ENCODE results near the gene DGUOK.

DGUOK gene

GRCh38 chr2:73979686-73980085 is 53.0 kb downstream of the DGUOK start:
- DNase-seq (ENCODE audit: low read depth in 3 of 3), result no peak

GRCh38 chr2:73980566-73980965 is 53.9 kb downstream of the DGUOK start:
- no peak for DNase-seq (ENCODE audit: low read depth in 3 of 3)

- DNase-seq (ENCODE audit: low read depth in 3 of 3), result no peak
These were observed 54.7 kb downstream of the DGUOK start for GRCh38 chr2:73981081-73982001.

- no peak for DNase-seq (ENCODE audit: low read depth in 3 of 3)
These were observed 55.5 kb downstream of the DGUOK start for GRCh38 chr2:73982140-73982617.

GRCh38 chr2:73983322-73984202 is 56.9 kb downstream of the DGUOK start:
- no peak for DNase-seq (ENCODE audit: low read depth in 3 of 3)

GRCh38 chr2:73984203-73984921 is 57.7 kb downstream of the DGUOK start, which contains the start of gene TET3:
Gene TET3 (plus strand): TSS chr2:73984910. CDS start chr2:73986404, 1,494 bp downstream.
- no peak for DNase-seq (ENCODE audit: low read depth in 3 of 3)

GRCh38 chr2:73984922-73985307 is 58.2 kb downstream of the DGUOK start:
- DNase-seq (ENCODE audit: low read depth in 3 of 3), result peak in 1 of 3 donors; percentile 43

GRCh38 chr2:73985308-73986084 is 58.8 kb downstream of the DGUOK start:
- DNase-seq (ENCODE audit: low read depth in 3 of 3), result no peak

- no peak for DNase-seq (ENCODE audit: low read depth in 3 of 3)
These were observed 59.5 kb downstream of the DGUOK start for GRCh38 chr2:73986085-73986681.

GRCh38 chr2:73987109-73987947 is 60.6 kb downstream of the DGUOK start:
- DNase-seq (ENCODE audit: low read depth in 3 of 3), result no peak

GRCh38 chr2:73987948-73988700 is 61.4 kb downstream of the DGUOK start:
- no peak for DNase-seq (ENCODE audit: low read depth in 3 of 3)

GRCh38 chr2:73989972-73990371 is 63.3 kb downstream of the DGUOK start:
- DNase-seq (ENCODE audit: low read depth in 3 of 3), result no peak

GRCh38 chr2:73990531-73990930 is 63.9 kb downstream of the DGUOK start:
- no peak for DNase-seq (ENCODE audit: low read depth in 3 of 3)

- no peak for DNase-seq (ENCODE audit: low read depth in 3 of 3)
These were observed 65.4 kb downstream of the DGUOK start for GRCh38 chr2:73992036-73992435.

- no peak for DNase-seq (ENCODE audit: low read depth in 3 of 3)
These were observed 66.7 kb downstream of the DGUOK start for GRCh38 chr2:73993376-73993775.

GRCh38 chr2:73993778-73994177 is 67.1 kb downstream of the DGUOK start:
- no peak for DNase-seq (ENCODE audit: low read depth in 3 of 3)

GRCh38 chr2:73994178-73994831 is 67.6 kb downstream of the DGUOK start:
- no peak for DNase-seq (ENCODE audit: low read depth in 3 of 3)

- DNase-seq (ENCODE audit: low read depth in 3 of 3), result no peak
These were observed 69.1 kb downstream of the DGUOK start for GRCh38 chr2:73995810-73996209.
